GM18505 (cell line): ENCODE data around the gene CHMP2A.
"Not testable (repeated sequence)": the region's sequence is repeated elsewhere in the genome, so short reads cannot be mapped to it uniquely, and the experiment has no call there.

Experiments
- ATAC-seq: cut with Tn5 transposase; IDR thresholded peaks from one replicate; pipeline ENCODE4 v1.9.1; 2021; ENCODE audit not compliant: unreplicated experiment
- POLR2A ChIP-seq: IDR thresholded peaks from 4 replicates; pipeline ENCODE4 v1.6.1; 2011; ENCODE audit warnings: borderline replicate concordance; ENCODE audit not compliant: insufficient read depth, insufficient read length; ENCODE audit errors: extremely low read depth

CHMP2A gene

DNA sequence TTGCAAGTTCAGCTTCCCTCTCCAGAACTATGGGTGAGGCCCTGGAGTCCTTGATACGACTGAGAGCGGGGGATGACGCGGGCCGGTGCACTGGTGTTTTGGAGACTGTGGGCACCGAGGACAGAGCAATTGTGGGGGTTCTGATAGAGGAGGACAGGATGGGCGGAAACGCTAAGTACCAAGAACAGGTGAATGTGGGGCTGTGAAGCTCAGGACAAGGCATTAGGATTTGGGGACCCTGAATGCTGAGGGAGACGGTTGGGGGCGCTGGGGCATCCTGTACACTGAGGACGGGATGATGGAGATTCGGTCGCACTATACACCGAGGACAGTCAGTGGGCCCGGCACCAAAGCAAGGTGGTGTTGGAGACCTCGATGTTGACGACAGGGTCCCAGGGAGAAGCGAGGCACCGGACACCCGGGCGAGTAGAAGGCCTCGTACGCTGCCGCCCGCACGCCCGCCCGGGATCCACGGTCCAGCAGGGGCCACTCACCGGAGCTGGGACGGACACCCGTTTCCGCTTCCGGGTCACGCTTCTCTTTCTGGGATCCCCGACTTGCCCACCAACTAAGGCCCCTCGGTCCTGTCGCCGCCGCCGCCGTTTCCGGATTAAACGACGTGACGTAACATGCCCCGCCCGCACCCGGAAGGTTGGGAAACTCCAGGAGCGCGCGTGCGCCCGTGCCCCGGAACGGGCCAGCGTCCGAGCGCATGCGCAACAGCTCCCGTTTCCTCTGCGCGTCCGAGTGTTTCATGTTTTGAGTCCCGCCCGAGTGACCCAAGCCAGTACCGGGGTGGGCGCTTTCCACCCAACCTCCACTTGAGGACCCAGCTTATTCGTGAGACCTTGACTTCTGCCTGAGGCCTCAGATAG is at the start of gene CHMP2A:
Gene CHMP2A, minus strand, starts transcription at position 612 of the 875 bp plus-strand sequence. CDS start 893 bp downstream, outside the sequence.
- peak; percentile 30 for ATAC-seq
- peak; percentile 88 for TF ChIP-seq POLR2A

GRCh38 chr19:58586133-58586765 is 31.3 kb upstream of the CHMP2A start:
- no peak for TF ChIP-seq POLR2A
- no peak for ATAC-seq

- no peak for TF ChIP-seq POLR2A
- no peak for ATAC-seq
Measured at GRCh38 chr19:58585442-58586132, 30.7 kb upstream of the CHMP2A start.

- TF ChIP-seq POLR2A: no peak
- ATAC-seq: no peak
Measured at GRCh38 chr19:58584498-58585441, 29.9 kb upstream of the CHMP2A start.

- TF ChIP-seq POLR2A: no peak
- ATAC-seq: no peak
Measured at GRCh38 chr19:58582985-58583384, 28.1 kb upstream of the CHMP2A start.

GRCh38 chr19:58581227-58582141 is 26.6 kb upstream of the CHMP2A start:
- TF ChIP-seq POLR2A: no peak
- peak; percentile 70 for ATAC-seq

DNA sequence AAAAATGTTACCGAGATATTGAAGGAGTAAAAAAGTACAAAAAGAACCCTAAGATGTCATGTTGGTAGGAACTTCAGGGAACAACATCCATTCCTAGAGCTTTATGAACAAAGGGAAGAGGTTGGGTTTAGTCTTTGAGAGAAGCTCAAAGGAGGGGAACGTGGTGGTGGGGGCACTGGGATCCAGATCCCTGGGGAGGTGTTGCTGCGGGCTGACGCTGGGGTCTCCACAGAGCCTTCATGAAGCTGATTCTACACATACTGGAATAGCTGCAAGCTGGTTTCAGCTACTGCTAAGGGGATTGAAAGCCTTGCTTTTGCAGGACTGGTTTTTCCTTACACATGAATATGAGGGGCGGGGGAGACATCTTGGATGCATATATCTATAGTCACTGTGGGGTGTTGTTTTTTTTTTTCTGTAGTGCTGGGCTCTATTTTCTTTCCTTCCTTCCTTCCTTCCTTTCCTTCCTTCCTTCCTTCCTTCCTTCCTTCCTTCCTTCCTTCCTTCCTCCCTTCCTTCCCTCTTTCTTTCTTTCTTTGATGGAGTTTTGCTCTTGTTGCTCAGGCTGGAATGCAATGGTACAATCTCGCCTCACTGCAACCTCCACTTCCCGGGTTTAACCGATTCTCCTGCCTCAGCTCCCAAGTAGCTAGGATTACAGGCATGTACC is 24.7 kb upstream of the CHMP2A start:
- TF ChIP-seq POLR2A: no peak
- ATAC-seq: no peak

DNA sequence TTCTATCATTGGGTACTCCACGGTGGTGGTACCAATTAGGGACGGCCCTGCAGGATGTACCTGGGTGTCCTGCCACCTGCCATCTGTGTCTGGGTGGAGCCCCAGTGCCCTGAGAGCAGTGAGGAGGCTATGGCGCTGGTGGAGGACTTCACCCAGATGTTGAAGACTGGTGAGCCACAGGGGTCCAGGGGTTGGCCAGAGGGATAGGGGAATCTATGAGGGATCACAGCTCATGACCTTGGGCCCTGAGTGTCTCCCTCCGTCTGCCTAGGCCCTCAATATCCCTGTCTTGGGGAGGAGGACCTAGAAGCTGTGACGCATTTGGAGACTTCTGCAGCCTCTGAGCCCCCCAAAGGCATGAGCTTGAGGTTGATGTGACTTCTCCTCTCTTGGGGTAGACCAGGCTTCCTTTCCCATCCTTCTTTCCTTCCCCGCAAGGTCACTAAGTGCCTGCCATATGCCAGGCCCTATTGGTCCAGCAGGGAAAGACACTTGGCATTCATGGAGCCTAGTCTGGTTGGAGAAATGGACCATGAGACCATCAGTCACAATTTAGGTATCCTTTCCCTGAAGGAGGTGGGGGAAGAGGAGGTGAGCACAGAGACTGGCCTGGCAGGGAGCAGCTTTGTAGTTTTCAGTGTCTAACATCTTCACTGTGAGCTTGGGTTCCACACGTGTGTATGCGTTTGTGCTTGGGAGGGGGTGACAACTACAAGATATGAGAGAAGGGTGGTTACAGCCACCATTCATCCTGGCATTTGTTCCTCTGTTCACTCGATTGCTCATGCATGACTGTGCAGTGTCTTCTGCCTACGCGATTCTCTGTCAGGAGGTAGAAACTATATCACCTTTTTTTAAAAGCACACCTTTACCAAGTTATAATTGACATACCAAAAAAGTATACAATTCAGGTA is 23.4 kb upstream of the CHMP2A start:
- no peak for TF ChIP-seq POLR2A
- ATAC-seq: no peak

DNA sequence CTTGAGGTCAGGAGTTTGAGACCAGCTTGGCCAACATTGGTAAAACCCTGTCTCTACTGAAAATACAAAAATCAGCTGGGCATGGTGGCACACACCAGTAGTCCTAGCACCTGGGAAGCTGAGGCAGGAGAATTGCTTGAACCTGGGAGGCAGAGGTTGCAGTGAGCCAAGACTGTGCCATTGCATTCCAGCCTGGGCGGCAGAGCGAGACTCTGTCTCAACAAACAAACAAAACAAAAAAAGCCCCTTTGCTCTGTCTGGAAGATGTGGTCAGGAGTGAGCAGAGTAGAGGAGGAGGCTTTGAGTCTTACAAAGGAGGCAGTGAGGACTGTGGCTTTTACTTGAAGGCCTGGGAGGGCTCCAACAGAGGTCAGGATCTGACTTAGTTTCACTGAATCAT is 22.7 kb upstream of the CHMP2A start:
- not testable (repeated sequence) for ATAC-seq

DNA sequence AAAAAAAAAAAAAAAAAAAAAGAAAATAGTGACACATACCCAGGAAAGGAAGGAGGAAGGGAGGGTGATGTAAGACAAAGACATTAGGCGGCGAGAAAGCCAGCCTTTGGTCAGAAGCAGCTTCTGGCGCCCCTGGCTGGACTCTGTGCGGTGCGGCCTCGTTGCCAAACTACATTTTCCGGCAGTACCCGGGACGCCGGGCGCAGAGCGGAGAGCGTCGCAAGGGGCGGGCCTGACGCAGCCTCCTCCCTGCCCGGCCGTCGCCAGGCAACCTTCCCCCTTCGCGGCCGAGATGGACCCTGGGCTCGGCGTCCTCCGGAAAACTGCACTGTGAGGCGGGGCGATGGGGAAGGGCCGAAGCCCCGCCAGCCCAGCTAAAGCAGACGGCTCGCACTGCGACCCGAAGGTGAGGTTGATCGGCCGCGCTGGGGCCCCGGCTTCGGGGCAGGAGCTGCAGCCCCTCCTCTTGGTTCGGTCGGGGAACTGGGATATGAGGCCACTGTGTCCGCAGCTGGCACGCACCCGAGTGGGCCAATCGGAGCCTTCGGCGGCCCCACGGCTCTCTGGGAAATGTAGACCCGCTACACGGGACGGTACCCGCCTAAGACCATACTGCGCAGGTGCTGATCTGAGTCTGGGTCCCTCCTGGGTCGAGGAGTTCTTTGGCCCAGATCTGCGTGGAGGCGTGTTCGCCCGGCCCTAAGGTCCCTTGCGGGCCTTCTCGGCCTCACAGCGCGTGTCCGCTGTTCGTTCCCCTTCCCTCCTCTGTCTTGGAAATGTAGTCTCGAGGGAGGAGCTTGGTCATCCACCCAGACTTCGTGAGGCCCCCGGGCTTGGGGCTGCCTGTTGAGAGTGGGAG is 20.5 kb upstream of the CHMP2A start:
- ATAC-seq: peak; percentile 34
- peak; percentile 85 for TF ChIP-seq POLR2A
